Measurements from ENCODE around the gene ALPL.

Gene ALPL

DNA sequence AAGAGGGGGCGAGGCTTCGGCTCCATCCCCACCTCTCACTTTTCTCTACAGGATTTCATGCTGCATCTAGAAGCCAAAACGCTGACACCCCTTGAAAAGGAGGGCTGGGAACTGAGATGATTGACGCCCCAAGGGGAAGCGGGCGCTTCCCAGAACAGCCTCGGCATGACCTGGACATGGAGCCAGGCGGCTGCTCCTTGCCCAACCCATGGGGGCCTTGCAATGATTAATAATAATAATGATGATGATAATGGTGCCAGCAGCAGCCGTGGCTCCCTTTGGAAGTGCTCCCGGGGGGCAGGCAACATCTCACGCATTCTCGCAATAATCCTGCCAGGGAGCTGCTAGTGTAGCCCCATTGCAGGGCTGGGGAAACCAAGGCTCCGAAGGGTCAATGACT lies 81.7 kb downstream of the ALPL start:
- no peak for DNase-seq (ENCODE audit: low read depth, low spot score)
- no peak overlapping the region for H3K4me3 ChIP-seq (ENCODE audit: low read length)

DNA sequence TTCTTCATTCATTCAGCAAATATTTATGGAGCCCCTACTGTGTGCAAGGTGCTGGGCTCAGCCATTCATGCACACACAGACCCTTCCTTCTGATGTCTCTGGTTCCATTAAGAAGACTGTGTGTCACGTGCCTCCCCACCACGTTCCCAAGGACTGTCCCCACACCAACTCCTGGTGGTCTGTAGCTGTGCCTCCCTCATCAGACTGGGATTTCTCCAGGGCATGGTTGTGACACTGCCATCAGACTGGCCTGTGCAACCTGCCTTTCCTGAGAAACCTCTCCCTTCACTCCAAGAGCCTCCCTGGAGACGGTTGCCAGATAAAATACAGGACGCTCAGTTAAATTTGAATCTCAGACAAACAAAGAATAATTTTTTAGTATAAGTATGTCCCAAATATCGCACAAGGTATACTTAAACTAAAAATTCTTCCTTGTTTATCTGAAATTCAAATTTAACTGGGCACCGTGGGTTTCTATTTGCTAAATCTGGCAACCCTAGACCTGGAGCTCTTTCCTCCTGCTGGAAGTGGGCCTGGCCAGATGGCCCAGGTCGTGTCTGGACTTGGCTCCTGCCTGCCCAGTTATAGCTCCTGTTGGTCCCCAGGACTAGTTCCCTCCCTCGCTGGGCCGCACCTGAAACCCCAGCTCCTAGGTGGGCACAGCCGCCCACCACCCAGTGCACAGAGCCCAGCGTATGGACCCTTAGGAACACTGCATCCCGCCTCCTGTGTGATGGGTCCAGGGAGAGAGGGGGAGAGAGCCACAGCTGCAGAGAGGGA lies 83.1 kb downstream of the ALPL start:
- DNase-seq (ENCODE audit: low read depth, low spot score) = no peak
- no peak overlapping the region for H3K4me3 ChIP-seq (ENCODE audit: low read length)

DNA sequence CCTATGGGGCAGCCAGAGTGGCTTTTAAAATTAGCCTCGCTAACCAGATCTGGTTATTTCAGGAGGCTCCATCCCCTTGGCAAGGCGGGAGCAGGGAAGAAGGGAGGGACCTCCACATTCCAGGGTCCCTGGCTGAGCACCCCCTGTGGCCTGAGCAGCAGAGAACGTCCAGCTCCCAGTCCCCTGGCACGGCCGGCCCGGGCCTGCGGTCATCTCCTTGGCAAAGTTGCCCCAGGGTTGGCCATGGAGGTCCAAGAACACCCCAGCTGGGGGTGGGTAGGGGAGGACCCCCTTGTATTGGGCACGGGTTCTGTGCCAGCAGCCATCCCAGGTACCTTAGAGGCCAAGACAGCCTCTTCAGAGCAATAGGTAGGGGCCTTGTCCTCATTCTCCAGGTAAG lies 84.0 kb downstream of the ALPL start:
- H3K4me3 ChIP-seq (ENCODE audit: low read length) = no peak overlapping the region
- DNase-seq (ENCODE audit: low read depth, low spot score) = no peak

DNA sequence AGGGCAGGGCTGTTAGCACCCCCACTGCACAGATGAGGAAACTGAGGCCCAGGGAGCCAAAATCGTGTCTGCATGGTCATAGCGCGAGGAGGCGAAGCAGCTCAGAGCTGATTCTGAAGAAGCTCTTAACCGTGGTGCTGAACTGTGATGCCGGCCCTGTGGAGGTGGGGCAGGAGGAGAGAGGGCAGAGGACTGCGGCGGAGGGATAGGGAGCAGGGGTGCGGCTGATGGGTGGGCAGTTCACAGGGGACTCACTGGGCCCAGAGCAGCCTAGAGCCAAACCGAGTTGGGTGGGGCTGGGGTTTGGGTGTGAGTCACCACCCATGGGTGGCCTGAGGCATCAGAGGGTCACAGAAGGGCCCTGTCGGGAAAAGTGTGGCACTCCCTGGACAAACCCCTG lies 85.3 kb downstream of the ALPL start:
- no peak overlapping the region for H3K4me3 ChIP-seq (ENCODE audit: low read length)
- DNase-seq (ENCODE audit: low read depth, low spot score) = no peak

DNA sequence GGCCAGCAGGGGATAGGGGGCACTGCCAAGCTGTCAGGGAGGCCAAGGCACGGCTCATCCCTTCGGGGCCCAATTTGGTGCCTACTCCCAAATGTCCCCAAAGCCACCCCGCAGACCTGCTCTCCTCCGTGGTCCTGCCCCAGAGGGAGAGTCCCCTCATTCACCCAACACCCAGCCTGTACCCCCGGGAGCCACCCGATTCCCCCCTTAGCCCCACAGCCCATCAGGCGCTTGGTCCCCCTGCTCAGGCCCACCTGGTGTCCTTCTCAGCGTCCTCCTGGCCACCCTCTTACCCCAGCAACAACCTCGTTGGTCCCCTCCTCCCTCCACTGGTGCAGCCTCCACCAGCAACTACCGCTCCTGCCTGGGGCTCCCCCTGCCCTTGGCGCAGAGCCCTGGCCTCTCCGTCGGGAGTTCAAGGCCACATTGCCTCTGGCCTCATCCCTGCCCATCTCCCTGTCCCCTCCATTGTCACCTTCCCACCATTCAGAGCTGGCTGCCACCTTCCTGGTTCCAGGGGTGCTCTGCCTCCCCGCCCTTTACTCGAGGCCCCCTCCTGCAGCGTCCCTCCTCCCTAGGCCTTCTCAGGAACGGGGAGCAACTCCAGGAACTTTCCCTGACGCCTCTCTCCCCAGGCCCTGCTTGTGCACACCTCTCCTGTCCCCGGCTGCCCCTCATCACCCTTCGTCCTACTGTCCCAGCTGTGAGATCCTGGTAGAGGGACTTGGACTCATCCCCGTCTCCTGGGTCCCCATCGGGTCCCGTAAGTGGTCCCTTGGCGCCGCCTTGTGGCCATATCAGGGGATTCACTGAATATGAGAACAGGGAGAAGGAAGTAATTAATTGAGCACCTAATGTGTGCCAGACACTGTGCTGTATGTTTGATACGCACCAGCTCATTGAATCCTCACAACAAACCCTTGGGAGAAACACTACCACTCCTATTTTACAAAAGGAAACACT lies 86.0 kb downstream of the ALPL start:
- DNase-seq (ENCODE audit: low read depth, low spot score) = peak; percentile 34
- H3K4me3 ChIP-seq (ENCODE audit: low read length) = no peak overlapping the region

DNA sequence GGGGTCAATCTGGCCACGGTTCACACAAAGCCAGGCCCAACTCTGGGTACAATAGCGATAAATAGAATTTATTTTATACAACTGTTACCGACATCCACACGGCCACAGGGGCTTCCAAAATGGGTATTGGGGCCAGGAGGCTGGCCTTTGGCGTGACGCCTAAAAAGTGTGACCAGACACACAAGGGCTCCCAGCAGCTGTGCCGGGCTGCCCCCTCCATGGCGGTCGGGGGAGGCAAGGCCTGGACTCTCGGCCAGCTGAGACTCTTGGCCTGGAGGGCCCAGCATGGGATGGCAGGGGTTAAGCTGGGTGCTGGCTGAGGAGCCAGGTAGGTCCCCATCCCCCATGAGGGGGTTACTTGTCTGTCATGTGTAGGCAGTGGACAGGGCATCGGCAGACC lies 87.0 kb downstream of the ALPL start:
- no peak for DNase-seq (ENCODE audit: low read depth, low spot score)
- no peak overlapping the region for H3K4me3 ChIP-seq (ENCODE audit: low read length)

DNA sequence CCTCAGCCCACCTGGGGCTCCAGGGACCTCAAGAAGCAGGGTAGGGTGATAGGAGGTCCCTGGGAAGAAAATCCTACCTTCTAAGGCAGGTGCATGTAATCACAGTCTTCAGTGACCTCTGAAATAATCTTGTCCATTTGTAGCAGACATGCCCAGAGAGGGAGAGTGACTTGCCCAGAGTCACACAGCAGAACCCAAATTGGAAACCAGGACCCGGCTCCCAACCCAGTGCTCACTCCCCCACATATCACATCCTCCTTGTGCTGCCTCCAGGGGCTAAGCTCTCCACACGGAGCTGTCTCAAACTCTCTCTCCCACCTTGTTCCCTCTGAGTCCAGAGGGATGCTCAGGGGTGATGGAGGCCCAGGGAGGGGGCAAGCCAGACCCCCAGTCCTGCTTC lies 87.4 kb downstream of the ALPL start:
- no peak overlapping the region for H3K4me3 ChIP-seq (ENCODE audit: low read length)
- DNase-seq (ENCODE audit: low read depth, low spot score) = no peak

DNA sequence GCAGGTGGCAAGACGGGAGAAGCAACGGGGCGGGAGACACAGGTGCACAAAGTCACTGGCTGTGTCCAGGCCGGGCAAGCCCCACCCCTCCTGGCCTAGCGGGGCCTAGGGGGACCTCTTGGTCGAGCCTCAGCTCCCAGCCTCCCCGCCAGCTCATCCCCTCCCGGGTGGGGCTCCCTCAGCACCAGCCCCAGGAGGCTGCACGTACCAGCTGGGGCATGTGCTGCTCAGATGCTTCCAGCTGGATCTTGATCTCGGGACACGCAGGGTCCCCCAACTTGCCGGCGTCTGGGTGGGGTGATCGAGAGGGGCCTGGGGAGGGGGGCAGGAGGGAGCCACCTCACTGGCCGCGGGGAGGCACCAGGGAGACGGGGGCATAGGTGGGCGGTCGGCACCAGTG lies 88.5 kb downstream of the ALPL start:
- H3K4me3 ChIP-seq (ENCODE audit: low read length) = no peak overlapping the region
- no peak for DNase-seq (ENCODE audit: low read depth, low spot score)

DNA sequence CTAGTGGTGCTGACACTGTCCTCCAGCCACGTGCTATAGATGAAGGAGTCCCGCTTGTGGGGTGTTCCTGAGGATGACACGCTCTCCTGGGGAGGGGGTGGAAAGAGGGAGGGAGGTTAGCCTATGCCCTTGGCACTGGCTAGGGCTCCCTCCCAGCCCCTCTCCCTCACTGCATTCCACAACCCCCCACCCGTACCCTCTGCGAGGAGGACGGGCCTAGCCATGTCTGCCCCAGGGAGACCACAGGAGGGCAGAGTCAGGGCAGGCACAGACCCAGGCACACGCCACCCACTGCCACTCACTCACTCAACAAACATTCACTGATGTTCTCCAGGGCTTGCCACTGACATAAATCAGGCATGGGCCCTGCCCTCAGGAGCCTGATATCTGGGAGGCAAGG lies 89.2 kb downstream of the ALPL start:
- DNase-seq (ENCODE audit: low read depth, low spot score) = no peak
- no peak overlapping the region for H3K4me3 ChIP-seq (ENCODE audit: low read length)

DNA sequence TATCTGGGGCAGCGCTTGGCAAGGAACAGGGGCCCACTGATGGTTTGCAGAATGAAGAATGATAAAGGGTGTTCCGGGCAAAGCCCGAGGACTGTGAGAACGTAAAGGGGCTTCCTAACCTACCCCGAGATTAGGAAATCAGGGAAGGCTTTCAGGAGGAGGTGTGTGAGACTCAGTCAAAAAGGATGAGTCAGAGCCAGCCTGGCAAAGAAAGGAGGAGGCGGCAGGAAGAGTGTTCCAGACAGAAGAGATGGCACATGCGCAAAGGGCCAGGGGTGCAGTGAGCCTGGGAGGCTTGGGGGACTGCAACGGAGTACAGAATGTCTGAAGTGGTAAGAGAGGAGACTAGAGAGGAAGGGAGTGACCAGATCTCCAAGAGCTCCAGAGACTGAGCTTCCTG lies 89.7 kb downstream of the ALPL start:
- no peak for DNase-seq (ENCODE audit: low read depth, low spot score)
- H3K4me3 ChIP-seq (ENCODE audit: low read length) = no peak overlapping the region

DNA sequence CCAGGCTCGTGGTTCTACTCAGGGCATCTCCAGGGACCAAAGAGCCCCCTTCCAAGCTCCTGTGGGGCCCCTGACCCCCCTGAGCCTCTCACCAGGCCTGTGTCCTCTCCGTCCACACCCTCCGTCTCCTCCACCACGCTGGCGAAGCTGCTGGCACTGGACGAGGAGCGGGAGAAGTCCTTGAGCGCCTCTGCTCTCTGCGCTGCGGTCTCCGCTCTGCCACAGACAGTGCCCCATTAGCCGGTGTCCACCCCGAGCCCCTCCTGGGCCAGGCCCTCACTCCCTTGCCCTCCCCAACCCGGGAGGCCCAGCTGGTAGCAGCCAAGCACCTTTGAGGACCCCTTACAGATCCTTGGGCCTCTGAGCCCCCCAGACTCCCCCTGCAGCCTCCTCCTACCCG lies 90.2 kb downstream of the ALPL start:
- H3K4me3 ChIP-seq (ENCODE audit: low read length) = no peak overlapping the region
- DNase-seq (ENCODE audit: low read depth, low spot score) = no peak

DNA sequence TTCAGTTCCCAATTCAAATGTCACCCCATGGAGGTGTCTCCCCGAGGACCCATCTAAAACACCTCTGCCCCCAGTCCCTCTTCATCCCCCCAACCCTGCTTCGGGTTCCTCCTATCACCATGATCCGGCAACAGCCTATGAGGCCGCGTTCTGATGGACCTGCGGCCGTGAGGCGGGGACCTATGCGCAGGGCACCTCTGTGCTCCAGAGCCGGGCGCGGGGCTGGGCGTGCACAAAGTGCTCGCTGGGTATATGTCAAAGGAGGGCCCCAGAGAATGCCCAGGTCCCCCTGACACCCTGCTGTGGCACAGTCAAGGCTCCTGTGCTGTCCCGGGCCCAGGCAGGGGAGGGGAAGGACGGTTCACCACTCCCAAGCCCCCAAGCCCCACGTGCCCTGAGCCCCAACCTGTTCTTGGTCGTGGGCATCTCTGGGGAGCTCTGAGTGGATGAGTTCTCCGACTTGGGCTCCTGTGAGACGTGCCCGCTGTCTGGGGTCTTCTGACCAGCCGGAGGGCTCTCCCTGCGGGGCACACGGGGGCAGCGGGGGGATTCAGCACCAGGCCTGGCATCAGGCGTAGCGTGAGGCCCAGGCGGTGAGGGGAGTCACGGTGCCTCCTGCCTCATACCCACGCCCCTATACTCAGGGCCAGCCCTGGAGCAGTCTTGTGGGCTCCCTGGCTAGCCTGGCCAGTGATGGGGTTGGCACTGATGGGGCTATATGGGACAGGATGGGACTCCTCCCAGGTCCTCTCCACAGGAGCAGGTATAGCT lies 92.2 kb downstream of the ALPL start:
- no peak overlapping the region for H3K4me3 ChIP-seq (ENCODE audit: low read length)
- DNase-seq (ENCODE audit: low read depth, low spot score) = no peak

DNA sequence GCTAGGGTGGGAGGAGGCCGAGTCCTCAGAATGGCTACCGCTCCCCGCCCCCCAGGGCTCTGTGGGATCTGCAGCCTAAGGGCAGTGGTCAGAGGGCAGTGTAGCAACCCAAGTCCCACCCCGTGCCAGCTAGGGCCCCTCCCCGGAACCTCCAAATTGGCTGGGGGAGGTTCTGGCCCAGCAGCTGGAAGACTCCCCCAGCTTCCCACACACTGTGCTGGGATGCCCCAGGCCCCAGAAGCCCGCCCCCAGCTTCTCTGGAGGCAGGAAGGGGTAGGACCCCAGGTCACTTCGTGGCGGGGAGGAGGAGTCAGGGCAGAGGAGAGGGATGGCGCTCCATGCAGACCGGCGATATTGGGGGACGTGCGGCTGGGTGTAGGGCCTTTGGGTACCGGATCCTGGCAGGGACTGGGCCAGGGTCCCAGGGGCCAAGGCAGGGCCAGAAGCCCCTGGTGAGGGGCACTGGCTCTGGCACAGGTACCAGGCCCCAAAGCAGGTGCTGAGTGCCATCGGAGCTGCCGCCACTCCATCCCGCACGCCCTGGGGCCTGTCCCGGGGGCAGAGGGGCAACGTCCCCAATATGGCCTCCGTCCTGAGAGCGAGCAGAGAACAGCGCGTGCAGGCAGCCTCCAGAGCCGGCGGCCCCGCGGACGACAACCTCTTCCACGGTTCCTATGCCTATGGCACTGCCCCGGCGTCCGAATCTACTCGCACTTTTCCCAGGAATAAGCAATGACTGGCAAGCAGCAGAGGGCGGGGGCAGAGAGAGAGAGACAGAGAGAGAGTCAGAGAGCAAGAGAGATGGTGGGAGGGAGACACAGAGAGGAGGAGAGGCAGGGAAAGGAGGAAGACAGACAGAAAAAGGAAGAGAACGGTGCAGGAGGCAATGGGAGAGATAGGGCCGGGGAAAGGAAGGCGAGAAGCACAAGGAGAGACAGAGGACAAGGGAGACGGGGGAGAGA lies 94.2 kb downstream of the ALPL start:
- no peak overlapping the region for H3K4me3 ChIP-seq (ENCODE audit: low read length)
- no peak for DNase-seq (ENCODE audit: low read depth, low spot score)

DNA sequence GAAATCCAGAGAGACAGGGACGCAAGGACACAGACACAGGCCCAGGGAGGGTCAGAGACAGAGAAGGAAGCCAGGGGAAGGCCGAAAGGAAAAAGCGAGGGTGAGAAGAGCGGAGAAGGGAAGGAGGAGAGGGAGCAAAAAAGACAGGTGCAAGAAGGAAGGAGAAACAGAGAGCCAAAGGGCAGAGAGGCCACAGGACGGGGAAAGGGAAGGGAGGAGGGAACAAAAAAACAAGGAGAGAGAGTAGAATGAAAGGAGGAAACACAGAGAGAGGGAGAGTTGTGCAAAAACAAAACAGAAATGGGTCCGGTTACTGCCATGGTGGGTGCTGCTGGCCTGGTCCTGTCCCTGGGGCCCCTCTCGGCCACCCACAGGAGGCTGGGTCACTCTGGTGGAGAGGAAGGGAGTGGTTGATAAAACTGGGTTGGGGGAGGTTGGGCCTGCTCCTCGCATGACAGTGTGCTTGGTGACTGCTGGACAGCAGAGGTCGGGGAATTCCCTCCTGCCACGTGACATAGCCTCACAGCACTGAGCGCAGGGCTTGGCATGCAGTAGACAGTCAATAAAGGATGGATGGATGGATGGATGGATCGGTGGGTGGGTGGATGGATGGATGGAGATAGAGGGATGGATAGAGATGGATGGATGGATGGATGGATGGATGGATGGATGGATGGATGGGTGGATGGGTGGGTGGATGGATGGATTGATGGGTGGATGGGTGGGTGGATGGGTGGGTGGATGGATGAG lies 95.2 kb downstream of the ALPL start:
- DNase-seq (ENCODE audit: low read depth, low spot score) = no peak
- H3K4me3 ChIP-seq (ENCODE audit: low read length) = no peak overlapping the region

DNA sequence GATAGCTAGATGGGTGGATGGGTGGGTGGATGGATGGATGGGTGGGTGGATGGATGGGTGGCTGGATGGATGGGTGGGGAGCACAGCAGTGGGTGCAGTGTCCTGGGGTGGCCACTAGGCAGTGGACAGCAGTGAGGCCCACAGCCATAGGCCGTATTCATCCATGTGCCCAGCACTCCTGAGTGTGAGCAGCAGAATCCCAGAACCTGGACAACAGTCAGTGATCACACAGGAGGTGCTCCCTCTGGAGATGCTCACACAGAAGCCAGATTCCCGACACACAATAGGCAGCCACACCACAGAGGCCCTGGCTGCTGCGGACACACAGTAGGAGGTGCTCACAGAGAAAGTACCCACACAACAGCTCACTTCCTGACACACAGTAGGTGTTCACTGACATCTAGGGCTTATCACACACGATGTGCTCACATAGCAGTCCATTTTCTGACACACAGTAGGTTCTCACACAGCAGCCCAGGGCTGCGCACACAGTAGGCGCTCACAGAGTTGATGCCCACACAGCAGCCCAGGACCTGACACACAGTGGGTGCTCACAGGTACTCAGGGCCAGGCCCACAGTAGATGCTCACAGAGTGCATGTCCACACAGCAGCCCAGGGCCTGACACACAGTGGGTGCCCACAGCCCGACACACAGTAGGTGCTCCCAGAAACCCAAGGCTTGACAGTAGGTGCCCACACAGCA lies 95.9 kb downstream of the ALPL start:
- no peak overlapping the region for H3K4me3 ChIP-seq (ENCODE audit: low read length)
- no peak for DNase-seq (ENCODE audit: low read depth, low spot score)

DNA sequence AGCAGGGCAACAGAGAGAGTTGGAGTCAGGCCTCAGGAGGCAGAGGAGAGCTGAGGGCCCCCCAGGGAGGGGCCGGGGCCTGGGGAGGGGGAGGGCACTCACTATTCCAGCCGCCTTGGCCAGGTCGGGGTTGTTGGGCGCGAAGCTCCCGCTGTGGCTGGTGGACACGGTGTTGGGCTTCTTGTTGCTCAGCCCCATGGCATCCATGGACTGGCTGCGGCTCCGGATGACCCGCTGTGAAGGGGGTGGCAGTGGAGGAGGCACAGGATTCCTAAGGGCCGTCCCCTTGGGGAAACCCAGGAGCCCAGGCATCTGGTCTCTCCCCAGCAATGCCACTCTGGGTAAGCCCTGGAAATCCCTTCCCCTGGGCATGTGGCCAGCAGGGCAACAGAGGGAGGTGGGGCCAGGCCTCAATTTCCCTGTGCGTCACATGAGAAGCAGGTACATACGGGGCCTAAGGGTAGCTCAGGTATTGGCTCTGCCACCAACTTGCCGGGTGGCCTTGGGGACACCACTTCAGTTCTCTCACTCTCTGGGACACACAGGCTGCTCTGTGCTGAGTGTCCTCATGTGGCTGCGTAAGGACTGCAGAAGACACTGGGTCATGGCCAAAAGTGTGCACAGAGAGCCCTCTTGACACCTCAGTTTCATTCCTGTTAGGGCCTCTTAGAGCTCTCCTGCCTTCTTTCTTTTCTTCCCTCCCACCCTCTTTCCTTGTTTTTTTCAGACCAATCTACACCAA lies 96.9 kb downstream of the ALPL start:
- no peak for DNase-seq (ENCODE audit: low read depth, low spot score)
- H3K4me3 ChIP-seq (ENCODE audit: low read length) = no peak overlapping the region
